ENCODE measurements around the gene PRKG1.

The PRKG1 gene

DNA sequence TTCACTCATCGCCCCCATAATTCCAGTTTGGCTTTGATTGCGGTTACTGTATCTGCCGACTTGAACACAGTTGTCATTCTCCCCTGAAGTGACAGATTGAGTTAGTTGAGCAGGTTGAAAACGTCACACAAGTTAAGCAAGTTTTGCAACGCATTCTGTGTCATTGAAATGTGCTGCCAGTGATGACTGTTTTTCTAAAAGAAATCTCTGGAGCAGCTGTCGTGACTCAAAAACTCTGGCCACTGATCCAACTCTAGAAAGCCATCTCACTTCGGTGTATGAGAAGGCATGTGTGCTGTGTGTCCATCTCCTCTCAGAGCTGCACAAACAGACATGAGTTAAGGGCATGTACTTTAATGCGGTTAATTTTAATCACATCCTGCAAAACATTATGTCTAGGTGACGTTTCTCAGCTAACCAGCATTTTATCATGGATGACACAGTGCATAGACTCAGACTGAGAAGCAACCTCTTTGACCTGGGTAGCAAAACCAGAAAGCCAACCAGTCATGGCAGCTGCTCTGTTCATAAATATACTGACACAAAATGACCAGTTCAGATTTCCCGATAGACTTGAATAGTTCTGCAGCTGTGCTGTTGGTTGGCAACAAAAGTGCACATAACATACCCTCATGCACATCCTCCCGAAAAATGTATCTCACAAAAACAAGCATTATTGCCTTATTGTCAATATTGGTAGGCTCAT lies 555.8 kb downstream of the PRKG1 start:
- no peak for DNase-seq

DNA sequence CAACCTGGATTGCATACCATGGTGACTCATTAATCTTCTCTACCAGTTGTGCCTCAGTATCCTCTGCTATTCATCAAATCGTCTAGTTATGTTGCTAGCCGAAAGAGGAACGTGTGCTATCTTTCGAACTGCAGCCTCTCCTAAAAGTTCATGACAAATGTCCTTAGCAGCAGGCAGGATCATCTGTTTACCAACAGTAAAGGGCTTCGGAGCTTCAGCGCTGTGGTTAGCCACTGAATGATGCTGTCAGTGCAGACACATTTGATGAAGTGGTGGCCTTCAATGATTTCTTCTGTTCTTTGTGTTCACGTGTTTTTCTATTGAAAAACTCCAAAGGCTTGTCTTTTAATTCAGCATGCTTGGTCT lies 556.3 kb downstream of the PRKG1 start:
- DNase-seq: no peak

DNA sequence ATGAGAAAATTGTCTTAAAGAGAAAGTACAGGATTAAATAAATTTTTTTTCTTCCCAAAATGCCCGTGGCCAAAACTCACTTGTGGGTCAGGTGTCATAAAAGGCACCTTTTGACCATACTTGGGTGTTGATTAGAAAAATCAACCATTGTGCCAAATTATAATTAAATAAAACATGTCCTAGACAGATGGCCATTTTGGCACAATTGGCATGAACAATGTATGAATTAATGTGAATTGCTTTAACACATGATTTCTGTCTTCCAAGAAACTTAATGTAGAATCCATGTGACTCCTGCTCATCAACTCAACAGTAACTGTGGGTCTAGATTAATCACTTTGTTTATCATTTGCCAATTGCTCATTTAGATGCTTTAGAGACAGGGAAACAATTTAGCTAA lies 561.1 kb downstream of the PRKG1 start:
- no peak for DNase-seq

DNA sequence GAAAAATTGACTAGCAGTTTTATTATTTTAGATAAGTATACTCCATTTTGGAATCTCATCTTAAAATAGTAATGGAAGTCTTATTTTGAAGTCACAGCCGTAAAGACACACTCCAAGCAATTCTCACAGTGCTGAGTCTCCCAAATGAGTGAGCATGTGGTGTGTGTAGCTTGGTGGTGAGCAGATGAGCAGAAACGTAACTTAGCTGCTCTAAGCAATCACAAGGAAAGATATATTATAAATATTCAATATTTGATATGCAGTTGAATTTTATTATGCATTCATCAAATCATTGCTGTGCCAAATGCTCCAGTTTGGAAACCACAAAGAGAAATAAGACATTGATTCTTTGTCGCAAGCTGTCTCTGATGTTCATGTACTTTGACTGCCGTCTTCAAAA lies 563.9 kb downstream of the PRKG1 start:
- no peak for DNase-seq

DNA sequence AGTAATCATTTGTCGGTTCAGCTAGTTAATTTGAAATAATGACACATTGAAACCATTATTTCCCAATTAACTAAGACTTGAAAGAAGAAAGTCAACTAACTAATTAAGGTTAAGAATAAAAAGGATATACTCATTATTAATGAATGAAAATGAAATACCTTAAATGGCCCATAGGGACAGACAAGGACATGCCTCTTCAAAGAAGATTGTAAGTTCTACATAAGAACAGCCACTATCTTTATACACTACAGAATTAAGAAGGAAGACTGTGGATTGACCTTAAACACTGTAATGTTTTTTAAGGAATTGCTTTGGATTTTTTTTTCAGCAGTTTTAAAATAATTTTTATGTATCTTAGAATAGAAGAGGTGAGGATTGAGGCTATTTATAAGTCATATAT lies 564.5 kb downstream of the PRKG1 start:
- DNase-seq: no peak

DNA sequence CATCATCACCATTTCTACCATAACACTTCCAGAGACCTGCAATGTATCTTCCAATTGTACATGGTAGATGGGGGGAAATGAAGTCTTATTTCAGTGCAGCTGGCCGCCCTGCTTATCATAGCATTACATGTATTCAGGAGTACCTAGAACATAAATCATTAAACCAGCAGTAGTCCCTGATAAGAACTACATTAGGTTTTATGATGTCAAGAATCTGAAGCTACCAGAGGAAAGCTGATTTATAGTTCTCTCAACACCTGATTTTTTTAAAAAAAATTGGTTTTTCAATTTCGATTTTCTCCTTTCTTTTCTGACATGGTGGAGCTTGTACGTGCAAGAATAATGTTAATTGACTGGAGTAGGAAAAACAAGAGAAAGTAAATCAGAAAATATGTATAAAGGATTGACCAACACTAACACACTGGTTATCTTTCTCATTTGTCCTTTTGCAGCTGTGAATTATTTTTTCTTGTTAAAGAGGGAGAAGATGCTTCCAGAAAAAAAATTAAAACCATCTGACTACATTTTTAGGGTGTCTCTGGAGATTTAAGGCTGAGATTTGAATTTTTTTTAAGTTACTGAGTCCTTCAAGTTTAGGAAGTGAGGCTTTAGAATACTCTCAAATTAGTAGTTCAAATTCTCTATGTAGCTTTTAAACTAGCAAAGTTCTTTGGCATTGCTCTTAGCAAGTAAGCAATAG lies 566.0 kb downstream of the PRKG1 start:
- DNase-seq: no peak

DNA sequence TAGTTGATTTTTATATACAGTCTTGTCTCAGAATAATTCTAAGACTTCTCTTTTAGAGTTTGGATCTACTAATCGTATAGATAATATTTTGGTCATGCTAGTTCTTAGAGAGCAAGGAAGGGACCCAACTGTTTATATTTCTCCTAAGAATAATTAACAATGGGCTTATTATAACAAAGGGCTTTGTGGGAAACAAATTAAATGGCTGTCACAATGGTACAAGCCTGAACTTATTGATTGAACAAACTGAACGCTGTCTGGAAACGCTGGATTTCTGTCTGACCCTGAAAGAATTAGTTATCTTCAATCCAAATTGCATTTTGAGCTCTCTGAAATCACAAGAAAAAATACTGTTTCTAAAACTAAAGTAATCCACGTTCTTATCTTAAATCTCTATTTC lies 568.3 kb downstream of the PRKG1 start:
- no peak for DNase-seq

DNA sequence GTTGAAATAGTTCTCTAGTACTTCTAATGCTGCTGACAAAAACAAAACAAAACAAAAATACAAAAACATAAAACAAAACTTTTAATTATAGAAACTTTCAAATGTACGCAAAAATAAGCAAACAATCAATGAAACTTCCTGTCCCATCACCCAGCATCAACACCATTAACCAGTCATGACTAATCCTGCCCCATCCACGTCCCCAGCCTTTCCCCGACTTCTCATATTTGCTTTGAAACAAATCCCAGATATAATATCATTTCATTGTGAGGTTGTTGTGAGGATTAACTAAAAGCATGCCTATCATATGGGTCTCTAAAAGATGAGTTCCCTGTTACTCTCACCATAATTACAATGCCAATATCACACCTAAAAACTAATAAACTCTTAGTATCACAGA lies 569.4 kb downstream of the PRKG1 start:
- DNase-seq: no peak

DNA sequence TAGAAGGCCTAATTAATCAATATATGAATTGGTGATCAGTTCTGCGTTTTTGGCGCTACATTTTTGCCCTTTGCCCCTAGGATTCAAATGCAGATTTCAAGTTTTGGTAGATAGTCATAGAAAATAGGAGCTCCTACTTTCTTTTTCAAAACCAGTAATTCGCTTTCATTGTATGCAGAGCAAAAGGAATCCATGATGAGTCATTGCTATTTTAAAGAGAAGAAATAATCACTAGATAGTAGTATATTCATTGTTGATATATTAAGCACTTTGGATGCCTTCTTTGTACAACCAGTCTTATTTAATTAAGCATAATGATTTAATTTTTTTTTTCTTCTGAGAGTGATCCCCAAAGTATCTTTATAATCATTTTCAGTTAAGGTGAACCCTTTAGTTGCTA lies 574.8 kb downstream of the PRKG1 start:
- no peak for DNase-seq

DNA sequence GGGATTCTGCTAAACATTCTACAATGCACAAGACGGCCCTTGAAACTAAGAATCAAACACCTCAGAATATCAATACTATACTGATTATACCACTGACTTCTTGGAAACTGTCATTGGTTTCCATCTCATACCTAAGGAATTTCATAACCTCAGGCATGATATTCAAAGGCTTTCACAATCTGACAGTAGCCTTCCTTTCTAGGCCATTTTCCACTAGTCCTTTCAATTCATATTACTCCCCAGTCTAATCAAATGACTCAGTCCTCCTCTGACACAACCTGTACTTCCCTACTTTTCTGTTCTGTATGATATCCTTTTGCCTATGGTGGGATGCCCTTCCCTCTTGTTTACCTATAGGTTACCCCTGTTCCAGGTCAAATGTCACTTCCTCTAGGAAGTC lies 576.8 kb downstream of the PRKG1 start:
- no peak for DNase-seq

DNA sequence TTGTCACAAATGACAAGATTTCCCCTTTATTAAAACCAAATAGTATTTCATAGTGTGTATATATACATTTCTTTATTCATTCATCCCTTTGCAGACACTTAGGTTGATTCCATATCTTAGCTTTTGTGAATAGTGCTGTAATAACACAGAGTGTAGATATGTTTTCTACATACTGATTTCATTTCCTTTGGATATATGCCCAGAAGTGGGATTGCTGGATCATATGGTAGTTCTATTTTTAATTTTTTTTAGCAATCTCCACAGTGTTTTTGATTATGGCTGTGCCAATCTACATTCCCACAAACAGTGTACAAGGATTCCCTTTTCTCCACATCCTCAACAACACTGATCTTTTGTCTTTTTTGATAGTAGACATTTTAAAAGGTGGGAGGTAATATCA lies 578.7 kb downstream of the PRKG1 start:
- DNase-seq: no peak

DNA sequence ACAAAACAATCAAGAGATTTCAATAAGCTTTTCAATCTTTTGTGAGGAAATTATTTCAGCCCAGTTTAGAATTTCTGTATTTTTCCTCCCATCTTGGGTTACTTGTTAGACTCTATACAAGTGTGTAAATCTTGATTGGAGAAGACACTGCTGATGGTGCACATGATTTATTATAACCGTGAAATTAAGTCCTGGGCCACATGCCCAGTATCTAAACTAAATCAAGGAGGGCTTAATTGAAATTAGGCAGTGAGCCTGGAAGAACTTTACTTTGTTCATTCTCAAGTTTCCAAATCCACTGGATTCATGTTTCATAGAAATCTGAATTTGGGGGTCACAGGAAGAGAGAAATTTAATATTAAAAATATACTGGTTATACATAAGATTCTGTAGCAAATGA lies 580.6 kb downstream of the PRKG1 start:
- DNase-seq: no peak

DNA sequence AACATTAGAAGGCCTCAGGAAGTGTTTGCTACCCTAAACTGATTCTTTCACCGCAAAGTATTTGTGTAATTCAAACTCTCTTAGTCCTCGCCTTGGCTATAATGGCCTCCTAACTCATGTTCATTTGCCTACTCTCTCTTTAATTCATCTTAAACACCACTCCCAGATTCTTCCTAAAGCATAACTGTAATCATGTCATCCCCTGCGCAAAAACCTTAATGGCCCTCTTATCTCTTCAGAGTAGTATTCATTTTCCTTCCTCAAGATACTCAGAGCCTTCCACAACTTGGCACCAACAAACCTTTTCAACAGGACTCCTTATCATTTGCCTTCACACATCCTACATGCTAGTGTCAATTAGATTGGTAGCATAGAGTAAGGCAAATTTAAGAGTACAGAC lies 582.2 kb downstream of the PRKG1 start:
- no peak for DNase-seq

DNA sequence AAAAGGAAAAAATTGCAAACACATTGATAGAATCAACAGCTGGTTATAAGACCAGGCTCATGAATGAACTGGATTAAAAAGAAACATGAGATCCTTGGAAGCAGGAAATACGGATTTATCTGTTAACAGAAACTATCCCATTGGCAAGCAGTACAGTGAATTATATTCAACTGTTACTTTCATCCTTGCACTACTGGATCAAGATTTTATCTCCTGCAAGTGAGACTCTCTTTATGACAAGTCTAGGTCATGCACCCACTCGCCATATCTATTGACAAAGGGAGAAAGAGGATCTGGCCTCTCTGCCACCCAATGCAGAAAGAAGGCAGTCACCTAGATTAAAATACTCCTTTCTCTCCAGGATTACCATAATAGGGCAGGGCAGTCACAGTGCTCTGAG lies 583.7 kb downstream of the PRKG1 start:
- DNase-seq: no peak

DNA sequence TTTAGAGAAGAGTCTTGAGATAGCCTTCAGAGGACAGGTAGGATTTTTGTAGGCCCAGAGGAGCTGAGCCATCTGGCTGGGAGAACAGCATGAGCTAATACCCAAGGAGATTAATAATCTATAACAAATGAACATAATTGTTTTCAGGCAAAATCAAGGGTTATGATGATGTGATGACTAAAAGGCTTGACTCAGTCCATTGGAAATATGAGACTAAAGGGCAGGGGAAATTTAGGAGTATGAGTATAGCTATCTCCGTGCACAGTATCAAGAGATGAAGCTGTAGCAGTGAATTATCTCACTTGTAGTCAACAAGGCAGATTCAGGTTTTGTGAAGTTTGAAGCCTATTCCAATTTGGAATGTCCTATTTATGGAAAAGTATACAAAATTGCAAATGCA lies 585.1 kb downstream of the PRKG1 start:
- no peak for DNase-seq

DNA sequence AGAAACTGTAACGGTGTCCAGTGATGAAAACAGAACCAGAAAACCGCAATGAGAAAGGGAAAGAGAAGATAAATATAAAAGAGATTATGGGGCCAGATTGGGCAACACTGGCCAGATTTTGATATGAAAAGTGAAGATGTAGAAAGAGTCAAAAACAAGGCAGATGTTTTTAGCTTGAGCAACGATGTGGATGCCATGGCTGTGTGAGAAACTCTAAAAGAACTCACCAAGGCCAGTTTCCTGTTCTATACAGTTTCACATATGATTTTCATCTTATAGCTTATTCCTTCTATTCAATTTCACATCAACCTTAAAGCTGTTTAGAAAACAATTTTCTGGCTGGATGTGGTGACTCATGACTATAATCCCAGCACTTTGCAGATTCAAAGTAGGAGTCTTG lies 588.8 kb downstream of the PRKG1 start:
- DNase-seq: no peak

DNA sequence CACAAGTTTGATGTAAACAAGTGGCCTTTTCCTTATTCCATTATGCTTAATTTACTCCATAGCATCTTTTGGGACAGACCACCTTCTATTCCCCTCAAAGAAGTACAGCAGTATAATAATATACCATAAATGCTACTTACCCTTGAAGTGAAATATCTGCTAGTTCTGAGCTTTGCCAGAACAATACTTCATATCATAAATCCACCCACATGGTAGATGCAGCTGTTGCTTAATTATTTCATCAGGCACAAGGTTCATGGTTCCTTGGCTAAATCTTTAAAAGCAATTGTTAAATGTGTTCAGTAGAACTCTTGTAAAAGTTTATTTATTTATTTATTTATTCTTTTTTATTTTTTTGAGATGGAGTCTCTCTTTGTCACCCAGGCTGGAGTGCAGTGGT lies 592.2 kb downstream of the PRKG1 start:
- DNase-seq: no peak

DNA sequence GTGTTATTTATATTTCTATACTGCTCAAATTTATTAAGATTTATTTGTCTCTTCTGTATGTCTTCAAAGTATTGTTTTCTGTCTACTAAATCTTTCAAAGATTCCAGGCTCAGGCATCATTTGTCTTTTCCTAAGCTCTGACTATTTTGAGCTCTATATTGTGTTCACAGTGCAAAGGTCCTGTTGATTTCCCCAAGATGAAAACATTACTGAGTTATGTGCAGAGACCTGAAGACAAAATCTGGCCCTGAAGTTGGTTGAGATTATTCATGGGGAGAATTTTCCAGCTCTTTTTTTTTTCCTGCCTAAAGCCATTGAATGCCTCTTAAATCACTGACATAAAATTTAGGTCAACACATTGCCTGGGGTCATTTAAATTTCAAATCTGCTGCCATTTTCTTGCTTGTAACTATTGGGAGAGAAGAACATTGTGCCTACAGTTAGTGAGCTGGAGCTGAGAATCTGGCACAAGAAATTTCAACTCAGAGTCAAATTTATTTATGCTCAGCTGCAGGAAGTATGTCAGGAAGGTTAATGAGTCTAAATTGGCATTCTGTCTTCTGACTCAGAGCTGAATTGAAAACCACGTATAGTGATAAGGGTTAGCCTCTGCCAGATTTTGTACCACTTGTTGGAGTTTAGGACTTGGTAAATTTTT lies 593.5 kb downstream of the PRKG1 start:
- no peak for DNase-seq

DNA sequence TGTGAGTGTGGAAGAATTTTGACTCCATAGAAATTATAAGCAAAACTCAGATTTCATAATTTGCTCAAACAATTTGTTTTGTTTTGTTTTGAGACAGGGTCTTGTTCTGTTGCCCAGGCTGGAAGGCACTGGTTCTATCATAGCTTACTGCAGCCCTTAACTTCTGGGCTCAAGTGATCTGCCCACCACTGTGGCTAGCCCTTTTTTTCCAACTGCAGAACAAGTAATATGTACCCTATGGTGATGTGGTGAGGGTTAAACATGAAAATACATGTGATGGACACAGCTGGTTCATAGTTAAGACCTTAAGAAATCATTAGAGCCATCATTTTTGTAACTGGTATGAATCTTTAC lies 594.0 kb downstream of the PRKG1 start:
- no peak for DNase-seq

DNA sequence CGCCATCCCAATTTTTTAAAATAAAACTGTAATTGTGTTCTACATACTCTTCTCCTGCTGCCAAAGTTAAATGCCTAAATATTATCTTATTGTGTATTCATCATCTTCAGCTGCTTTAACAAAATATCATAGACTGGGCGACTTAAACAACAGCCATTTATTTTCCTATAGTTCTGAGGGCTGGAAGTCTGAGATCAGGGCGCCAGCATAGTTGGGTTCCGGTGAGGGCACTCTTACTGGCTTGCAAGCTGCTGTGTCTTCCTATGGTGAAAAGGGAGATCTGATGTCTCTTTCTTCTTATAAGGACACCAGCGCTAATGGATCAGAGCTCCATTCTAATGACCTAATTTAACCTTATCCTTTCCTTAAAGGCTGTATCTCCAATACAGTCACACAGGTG lies 594.8 kb downstream of the PRKG1 start:
- no peak for DNase-seq

DNA sequence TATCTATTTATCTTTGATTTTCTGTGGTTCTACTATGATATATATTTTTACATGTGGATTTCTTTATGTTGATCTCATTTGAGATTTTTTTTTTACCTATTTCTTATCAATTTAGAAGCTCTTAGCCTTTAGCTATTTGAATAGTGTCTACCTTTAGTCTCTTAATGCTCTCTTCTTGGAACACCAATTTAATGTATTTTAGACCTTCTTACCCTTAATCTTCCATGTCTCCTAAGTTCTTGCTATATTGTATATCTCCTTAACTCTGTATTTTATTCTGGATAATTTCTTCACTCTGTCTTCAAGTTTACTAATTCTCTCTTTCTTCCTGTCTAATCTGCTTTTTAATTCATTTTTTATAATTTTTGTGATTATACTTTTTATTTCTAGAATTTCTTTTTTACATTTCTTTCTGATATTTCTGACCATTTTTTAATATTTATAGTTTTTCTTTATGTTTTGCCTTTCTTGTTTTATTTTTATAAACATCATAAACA lies 597.8 kb downstream of the PRKG1 start:
- DNase-seq: no peak

DNA sequence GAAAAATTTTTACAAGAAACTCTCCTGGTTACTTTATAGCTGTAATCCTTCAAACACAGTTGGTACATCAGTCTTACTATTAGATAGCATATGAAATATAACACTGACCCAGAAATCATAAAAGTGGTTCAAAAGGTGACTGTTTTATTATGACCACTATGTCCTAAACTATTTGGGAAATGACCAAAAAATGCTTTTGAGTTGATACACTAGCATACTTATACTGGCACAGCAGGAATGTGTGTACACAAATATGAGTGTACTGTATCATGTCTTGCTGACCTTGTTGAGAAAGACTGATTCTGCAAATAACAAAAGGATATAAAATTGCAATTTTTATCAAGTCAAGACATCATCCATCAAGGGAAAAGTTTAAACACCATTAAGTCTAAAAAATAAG lies 600.8 kb downstream of the PRKG1 start:
- DNase-seq: no peak

DNA sequence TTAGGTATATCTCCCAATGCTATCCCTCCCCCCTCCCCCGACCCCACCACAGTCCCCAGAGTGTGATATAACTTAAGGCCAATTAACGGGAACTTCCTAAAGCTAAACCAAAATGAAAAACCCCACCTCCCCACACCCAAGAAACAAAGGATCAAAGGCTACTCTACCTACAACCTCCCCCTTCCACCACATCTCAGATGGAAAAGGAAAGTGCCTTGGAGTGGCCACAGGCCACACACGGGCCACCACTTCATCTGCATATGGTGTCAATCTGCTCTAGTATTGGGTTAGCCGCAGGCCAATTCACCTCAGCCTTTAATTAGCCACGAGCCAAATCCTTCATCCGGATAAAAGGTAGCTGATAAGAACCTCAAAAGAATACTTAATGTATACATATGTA lies 605.6 kb downstream of the PRKG1 start:
- DNase-seq: no peak

DNA sequence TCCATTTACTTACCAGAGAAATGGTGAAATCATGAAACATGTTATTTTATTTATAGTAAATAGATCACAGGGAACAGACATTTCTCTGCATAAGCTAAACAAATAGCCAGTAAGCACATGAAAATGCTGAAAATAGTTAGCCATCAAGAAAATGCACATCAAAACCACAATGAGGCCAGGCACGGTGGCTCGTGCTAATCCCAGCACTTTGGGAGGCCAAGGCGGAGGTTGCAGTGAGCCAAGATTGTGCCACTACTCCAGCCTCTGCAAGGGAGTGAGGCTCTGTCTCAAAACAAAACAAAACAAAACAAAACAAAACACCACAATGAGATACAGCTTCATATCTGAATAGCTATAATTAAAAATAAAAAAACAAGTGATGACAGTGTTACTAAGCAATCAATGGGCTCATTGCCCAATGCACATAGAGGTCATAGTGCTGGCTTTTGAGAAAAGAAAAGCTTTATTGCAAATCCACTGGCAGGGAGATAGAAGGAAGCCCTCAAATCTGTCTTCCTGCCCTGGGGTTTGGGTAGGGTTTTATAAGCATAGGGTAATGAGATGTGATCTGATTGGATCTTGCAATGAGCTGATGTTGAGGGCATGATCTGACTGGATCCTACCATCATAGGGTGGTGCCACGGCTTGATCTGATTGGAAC lies 608.9 kb downstream of the PRKG1 start:
- no peak for DNase-seq

Measured in activated naive CD4-positive, alpha-beta T cell treated with anti-CD3 and anti-CD28 coated beads, Interleukin-2, amount 50 U/mL, for 16 hours (primary cell).